DMS114 treated with DMSO at 0.1 percent for 48 hours (cell line): ENCODE data around the gene GCNT3.

ENCODE experiments used
- DNase-seq: peaks from one replicate; lab custom pipeline; 2025; ENCODE audit not compliant: unreplicated experiment; lab: John Stamatoyannopoulos, UW

The GCNT3 gene, protein sequence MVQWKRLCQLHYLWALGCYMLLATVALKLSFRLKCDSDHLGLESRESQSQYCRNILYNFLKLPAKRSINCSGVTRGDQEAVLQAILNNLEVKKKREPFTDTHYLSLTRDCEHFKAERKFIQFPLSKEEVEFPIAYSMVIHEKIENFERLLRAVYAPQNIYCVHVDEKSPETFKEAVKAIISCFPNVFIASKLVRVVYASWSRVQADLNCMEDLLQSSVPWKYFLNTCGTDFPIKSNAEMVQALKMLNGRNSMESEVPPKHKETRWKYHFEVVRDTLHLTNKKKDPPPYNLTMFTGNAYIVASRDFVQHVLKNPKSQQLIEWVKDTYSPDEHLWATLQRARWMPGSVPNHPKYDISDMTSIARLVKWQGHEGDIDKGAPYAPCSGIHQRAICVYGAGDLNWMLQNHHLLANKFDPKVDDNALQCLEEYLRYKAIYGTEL

DNA sequence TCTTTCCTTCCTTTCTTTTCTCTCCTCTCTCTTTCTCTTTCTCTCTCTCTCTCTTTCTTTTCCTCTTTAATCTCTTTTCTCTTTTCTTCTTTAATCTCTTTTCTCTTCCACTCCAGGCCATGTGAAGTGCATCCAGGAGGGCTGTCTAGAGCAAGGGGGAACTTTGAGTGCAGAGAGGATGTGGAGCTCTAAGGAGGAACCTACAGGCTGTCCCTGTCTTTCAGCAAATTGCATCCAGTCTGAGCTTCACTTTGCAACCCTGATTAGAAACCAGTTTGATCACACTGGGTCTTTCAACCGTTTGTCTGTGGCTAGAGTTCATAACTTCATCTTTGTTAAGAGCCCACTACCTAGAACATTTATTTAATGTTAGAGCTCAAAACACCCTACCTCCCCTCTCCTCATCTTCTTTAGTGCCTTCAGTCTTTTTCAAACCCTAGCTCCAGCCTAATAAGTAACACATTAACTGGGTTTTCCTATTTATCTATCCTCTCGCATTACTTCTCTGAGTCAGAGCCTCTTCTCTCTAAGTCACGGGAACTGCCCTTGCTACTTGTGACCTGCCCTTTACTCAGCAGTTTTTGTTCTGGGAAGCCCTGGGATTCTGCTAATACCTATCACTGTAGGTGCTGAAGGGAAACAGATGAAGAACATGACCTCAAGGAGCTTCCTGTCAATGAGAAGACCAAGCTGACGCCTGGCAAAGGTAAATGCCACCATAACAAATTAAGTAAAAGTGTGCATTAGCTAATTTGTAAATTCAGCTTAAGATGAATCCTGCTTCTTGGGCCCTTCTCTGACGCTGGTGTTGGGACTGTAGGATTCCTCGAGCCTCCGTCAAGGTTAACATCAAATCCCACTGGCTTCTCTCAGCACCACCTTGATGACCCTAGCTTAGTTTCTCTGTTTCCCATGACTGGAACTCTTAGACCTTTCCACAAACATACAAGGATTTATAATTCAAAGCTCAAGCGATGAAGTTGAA, at the start of gene GCNT3:
GCNT3 (plus strand) TSS at position 508 of the 985 bp plus-strand sequence. CDS start 6,456 bp downstream, outside the sequence.
- DNase-seq = no peak

DNA sequence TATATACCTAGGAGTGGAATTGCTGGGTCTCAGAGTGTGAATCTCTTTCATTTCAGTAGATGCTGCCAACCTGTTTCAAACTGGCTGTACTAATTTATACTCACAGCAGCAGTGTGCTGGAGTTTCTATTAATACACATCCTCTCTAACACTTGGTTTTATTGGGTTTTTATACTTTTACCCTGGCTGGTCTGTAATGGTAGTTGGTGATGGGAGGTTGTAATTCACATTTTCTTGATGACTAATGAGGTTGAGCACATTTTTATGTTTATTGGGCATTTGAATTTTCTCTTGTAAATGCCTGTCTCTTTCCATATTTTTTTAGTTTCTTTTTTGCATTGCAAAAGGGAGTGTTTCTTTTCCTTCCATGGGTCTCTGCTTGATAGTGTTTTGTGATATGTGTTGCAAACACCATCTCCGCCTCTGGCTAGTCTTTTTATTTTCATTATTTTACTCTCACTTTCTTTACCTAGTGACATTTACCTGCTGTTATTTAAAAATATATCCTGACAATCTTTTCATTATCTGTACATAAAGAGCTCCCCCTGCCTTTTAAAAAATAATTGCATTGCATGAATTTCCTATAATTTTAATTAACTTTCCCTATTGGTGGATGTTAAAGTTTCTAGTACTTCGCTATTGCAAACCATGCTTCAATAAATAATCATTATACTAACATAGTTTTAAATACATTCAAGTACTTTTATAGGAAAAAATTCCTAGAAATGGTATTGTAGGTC, 49.0 kb upstream of the GCNT3 start:
- DNase-seq = no peak

DNA sequence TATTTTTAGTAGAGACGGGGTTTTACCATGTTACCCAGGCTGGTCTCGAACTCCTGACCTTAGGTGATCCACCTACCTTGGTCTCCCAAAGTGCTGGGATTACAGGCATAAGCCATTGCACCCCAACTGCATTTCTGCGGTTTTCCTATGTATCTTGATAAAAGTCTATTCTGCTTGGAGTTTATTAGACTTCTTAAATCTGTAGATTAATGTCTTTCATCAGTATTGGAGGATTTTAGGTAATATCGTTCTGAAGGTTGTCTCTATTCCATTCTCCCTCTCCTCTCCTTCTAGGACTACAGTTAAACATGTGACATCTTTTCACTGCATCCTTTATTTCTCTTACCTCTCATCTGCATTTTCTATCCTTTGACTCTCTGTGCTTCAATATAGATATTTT, 46.3 kb upstream of the GCNT3 start:
- no peak for DNase-seq

DNA sequence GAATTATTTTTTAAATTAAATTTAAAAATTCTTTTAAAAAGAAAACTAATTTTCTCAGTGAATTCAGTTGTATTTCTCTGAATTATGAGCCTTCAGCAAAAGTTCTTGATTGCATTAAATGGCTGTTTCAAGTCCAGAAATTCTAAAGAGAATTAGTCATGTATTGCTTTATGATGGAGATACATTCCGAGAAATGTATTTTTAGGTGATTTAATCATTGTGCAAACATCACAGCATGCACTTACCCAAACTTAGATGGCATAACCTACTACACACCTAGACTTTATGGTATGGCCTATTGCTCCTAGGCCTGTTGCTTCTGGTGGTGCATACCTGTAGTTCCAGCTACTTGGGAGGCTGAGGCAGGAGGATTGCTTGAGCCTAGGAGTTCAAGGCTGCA, 44.3 kb upstream of the GCNT3 start:
- no peak for DNase-seq

DNA sequence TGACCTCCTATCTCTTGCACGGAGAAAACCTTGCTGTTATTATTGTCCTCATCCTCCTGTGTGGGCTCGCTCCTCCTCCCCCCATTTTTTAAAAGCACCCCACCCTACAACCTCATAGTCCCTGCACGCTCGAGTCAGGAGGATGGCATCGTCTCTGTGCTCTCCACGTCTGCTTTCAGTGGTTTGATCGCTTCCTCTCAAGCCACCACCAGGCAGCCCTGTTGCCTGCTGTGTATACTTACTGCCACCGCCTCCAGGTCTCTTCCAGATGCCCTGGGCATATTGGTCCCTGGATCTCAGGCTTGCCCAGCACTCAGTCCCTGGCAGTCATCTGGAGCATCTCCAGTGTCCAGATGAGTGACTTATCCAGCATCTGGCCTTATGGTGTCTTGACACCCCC, 42.1 kb upstream of the GCNT3 start:
- no peak for DNase-seq

DNA sequence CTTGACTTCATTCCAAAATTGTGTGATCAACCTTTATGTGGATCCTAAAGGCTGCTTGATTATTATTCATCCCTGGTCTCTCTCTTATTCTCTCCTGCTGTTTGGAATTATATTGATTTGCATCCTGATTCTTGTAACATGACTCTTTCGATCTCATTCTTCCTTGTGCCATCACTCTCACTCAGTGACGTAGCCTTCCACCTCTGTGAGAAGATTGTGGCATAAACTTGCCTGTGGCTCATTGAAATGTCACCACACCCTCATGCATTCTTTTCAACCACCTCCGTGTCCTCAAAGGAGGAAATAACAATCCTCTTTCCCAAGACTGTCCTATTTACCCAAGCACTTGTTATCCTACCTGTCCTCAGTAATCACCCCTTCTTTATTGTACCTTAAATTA, 41.3 kb upstream of the GCNT3 start:
- no peak for DNase-seq

DNA sequence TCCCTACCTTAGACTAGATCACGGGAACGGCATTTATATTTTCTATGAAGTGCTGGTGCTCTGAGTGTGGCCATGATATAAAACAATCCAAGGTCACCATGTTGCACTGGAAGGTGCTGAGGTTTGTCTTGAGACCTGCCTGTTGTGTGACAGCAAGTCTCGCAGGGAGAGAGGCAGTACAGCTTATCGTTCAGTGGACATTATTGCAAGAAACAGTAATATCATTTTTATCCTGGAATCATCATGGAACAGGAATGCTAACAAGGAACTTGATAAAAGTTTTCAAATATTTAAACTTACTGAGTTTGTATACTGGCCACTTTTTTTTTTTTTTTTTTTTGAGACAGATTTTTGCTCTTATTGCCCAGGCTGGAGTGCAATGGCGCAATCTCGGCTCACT, 40.0 kb upstream of the GCNT3 start:
- no peak for DNase-seq

DNA sequence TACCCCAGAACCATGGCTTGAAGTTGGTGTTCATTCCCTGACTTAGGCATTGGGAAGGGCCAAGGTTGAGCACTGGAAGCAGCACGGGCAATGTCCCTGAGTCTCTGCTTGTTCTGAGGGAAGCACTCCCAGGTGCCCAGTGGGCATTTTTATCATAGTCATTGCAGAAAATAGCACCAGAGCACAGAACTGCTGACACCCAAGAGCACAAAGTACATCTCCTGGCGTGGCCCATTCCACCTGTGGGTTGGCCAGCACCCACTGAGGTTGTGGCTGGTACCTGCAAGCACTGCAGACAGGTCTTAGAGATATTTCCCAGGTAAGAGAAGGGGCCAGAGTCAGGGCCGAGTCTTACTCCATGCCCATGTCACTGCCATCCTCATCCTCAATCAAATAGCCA, 28.5 kb upstream of the GCNT3 start:
- no peak for DNase-seq

DNA sequence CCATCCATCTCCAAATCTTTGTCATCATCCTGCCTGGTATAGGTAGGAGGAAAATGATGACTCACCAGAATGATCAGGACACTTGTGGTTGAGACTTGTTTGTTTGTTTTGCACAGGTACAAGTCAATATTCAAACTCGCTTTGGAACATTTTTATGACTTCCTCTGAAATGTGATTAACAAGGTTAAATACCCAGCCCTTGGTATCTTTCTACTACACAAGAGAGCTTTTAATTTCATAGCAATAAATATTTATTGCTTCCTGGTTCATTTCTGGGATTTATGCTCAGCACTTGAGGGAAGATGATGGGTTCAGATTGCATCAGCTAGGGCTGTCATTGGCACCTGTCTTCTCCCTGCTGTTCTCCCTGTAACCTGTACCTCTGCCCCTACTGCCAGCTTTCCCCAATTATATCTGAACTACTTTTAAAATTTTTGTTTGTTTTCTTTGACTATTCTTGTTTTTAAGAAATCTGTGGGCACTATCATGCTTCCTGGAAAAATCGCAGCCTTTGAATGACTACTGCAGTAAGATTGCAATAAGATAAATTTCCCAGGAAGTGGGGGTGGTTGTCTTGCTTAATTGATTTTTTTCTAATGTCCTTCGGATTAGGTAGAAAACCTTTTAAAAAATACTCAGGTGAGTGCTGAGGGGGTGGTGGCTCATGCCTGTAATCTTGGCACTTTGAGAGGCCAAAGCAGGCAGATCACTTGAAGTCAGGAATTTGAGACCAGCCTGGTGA, 24.3 kb upstream of the GCNT3 start:
- DNase-seq = no peak

DNA sequence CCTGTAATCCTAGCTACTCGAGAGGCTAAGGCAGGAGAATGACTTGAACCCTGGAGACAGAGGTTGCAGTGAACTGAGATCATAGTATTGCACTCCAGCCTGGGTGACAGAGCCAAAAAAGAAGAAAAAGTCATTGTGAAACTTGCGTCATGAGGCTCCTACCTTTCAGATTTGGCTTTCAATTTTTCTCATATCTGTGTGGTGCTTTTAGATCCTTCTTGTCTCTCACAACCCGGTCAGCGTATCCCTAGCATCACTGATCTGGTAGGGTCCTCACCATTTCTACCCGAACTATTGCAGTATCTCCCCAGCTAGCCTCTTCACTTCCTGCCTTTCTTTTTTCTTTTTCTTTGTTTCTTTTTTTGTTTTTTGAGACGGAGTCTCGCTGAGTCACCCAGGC, 21.6 kb upstream of the GCNT3 start:
- no peak for DNase-seq

DNA sequence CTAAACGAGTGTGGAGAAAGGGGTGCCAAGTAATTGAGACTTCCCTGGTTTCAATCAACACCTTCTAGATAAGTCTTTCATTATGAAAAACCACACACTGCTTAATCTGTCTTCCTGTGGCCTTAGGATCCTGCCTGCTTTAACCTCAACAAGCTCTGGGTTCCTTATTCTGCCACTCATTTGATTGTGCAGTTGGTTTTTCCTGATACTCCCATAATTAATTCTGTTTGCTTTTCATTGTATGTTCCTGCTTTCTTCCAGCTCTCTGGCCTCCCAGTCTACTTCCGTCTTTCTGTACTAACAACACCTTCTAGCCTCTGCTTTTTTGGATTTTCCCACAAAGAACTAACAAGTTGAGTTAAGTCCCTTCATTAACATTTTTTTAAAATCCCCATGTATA, 20.2 kb upstream of the GCNT3 start:
- DNase-seq = no peak

DNA sequence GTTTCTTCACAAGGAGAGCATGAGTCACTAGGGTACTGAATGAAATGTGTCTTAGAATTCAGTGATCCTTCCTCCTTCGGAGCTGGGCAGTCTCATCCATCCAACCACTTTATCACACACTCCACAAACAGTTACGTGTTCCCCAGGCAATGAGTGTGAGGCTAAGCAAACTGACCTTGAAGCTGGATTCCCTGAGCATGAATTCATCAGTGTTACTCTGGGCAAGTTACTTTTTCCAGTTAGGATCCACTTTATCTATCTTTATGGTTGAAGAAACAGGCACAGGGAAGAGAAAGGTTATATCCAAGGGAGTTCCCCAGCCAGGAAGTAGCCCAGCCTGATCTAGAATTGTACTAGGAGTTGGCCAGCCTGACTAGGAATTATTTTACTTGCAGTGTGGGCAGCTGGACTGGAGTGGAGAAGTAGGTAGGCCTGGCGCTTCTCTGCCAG, 17.1 kb upstream of the GCNT3 start:
- no peak for DNase-seq

DNA sequence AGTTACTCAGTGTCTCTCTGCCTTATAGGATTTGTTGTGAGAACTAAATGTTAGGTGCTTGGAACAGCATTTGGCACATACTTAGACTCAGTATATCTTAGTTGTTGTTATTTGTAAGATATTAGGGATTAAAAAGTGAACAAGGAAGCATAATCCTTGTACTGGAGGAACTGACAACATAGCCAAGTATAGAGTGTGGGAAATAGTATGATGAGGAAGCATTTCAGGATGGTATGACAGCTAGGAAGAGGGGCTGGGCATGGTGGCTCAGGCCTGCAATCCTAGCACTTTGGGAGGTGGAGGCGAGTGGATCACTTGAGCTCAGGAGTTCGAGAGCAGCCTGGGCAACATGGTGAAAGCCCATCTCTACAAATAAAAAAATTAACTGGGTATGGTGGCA, 16.6 kb upstream of the GCNT3 start:
- DNase-seq = no peak

DNA sequence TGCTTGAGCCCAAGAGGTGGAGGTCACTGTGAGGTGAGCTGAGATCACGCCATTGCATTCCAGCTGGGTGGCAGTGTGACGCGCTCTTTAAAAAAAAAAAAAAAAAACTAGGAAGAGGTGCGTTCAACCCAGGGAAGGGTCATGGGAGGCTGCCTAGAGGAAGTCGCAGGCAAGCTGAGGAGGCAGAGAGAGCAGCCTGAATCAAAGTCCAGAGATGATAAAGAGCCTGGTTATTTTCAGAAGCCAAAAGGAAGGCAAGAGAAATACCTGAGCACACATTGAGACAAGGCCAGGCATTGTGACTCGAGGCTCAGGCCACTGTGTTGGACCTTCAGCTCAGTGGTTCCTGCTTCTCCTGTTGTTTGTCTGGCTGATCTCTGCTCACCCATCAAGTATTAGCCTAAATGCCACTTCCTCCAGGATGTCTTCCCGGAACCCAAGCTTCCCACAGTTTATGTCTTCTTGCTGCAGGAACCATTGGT, 16.1 kb upstream of the GCNT3 start:
- no peak for DNase-seq

DNA sequence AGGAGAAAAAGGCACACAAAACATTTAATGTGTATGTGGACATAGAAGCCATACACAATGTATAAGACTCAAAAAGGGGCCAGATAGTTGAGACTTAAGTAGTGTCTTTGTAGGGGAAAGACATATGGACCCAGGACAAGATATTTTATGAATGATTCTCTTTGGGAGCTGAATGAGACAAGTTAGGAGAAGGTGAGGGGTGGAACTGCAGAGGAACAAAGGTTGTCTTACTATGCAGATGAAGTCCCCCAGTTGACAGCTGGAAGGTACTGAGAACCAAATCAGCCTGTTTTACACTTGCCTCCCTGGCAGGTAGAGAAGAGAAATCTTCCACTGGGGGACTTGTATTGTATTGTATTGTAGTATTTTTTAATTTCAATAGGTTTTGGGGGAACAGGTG, 14.9 kb upstream of the GCNT3 start:
- no peak for DNase-seq

DNA sequence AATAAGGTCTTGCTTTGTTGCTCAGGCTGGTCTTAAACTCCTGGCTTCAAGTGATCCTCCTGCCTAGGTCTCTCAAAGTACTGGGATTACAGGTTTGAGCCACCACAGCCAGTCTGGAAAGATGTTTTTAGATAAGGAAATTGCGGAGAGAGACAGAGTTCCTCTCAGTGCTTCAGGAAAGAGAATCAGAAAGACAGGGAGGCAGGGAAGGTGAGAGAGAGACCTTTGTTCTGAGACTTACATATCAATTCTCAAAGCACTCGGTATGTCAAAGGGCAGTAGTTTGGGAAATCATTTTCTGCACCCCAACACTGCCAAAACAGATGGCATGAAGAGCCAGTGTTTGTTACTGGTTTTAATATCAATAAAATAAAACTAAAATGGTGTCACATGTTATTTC, 13.1 kb upstream of the GCNT3 start:
- DNase-seq = no peak

DNA sequence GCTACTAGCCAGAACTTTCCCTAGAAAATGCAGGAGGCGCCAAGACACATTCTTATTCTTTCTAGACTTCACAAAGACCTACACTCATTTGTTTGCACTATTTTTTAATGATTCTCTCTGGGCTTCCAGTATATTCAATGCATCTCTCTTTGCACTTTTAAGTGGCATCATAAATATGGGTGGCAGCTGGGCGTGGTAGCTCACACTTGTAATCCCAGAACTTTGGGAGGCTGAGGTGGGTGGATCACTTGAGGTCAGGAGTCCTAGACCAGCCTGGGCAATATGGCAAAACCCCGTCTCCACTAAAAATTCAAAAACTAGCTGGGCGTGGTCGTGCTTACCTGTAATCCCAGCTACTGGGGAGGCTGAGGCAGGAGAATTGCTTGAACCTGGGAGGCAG, 5.6 kb upstream of the GCNT3 start:
- DNase-seq = no peak

DNA sequence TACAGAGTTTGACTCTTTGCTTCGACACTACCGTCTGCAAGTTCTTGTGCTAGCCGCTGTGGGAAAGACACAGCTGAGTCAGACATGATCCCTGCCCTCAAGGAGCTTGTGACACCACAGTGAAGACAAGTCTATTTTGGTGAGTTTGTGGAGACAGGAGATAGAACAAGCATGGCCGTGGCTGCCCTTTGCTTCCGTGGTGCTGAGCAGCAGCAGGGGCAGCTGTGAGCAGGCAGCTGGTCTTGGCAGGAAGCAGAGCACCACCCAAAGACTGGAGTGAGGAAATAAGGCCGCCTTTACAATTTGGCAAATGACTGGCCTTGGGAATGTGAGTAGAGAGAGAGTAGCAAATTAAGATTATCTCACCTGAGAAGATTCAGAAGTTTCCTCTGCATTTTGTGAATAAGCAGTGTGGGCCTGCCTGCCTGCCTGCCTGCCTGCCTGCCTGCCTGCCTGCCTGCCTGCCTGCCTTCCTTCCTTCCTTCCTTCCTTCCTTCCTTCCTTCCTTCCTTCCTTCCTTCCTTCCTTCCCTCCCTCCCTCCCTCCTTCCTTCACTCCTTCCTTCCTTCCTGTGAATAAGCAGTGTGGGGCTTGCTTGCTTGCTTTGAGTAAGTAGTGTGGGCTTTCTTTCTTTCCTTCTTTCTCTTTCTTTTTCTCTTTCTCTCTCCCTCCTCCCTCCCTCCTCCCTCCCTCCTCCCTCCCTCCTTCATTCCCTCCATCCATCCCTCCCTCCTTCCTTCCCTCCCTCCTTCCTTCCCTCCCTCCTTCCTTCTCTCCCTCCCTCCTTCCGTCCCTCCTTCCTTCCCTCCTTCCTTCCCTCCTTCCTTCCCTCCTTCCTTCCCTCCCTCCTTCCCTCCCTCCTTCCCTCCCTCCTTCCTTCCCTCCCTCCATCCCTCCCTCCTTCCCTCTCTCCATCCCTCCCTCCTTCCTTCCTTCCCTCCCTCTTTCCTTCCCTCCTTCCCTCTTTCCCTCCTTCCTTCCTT, 1.6 kb upstream of the GCNT3 start:
- DNase-seq = no peak

DNA sequence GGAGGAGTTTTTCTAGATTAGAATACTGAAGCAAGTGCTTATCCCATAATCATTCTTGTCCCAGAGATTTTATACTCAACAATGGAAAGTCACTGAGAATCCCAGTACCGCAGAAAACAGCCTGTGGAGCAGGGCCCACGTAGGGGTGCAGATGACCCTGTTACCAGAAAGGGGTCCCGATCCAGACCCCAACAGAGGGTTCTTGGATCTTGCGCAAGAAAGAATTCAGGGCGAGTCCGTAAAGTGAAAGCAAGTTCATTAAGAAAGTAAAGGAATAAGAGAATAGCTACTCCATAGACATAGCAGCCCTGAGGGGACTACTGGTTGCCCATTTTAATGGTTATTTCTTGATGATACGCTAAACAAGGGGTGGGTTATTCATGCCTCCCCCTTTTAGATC, 2.6 kb downstream of the GCNT3 start:
- DNase-seq = no peak
